IMR-90 (cell line): Measurements from ENCODE around the gene CIART.

Experiments used
- CEBPB ChIP-seq: IDR thresholded peaks from 2 replicates; pipeline ENCODE4 v1.6.1; 2012; ENCODE audit warnings: low read depth, low read length, improper control_type of control experiment
- CTCF ChIP-seq: conservative IDR thresholded peaks from 2 replicates; pipeline ENCODE4 v1.5.1; 2012; ENCODE audit warnings: mild to moderate bottlenecking, low read depth, low read length, improper control_type of control experiment
- POLR2A ChIP-seq: IDR thresholded peaks from 2 replicates; pipeline ENCODE4 v1.6.1; 2012; ENCODE audit warnings: mild to moderate bottlenecking, low read depth, low read length
- RCOR1 ChIP-seq: IDR thresholded peaks from 2 replicates; pipeline ENCODE4 v1.6.1; 2012; ENCODE audit warnings: mild to moderate bottlenecking, low read length, improper control_type of control experiment; ENCODE audit not compliant: insufficient replicate concordance

GRCh38 chr1:150256554-150257341 is 25.6 kb upstream of the CIART start:
- no peak for TF ChIP-seq CTCF
- no peak for TF ChIP-seq RCOR1
- TF ChIP-seq POLR2A = no peak
- TF ChIP-seq CEBPB = no peak
